HT-29 (cell line): ENCODE data around the gene VPS51. TPM values are rescaled to one million over a fixed set of nuclear protein-coding genes. Genes with fewer than 3 reads are reported as not detected.
"Not testable (repeated sequence)": the region's sequence is repeated elsewhere in the genome, so short reads cannot be mapped to it uniquely, and the experiment has no call there.

Experiments used
- DNase-seq: peaks from one replicate; pipeline ENCODE4 v3.0.0-alpha.2; 2015; ENCODE audit warnings: low spot score
- total RNA-seq: library from RNA; depleted of rRNA; stranded (reverse); fragments of >200 nt; shearing (Covaris generic); gene quantifications from 2 replicates; pipeline ENCODE4 v1.2.3, GENCODE V29; 2014

The VPS51 gene
- total RNA-seq, 1 experiment from 2014 or later: 628 TPM

DNA sequence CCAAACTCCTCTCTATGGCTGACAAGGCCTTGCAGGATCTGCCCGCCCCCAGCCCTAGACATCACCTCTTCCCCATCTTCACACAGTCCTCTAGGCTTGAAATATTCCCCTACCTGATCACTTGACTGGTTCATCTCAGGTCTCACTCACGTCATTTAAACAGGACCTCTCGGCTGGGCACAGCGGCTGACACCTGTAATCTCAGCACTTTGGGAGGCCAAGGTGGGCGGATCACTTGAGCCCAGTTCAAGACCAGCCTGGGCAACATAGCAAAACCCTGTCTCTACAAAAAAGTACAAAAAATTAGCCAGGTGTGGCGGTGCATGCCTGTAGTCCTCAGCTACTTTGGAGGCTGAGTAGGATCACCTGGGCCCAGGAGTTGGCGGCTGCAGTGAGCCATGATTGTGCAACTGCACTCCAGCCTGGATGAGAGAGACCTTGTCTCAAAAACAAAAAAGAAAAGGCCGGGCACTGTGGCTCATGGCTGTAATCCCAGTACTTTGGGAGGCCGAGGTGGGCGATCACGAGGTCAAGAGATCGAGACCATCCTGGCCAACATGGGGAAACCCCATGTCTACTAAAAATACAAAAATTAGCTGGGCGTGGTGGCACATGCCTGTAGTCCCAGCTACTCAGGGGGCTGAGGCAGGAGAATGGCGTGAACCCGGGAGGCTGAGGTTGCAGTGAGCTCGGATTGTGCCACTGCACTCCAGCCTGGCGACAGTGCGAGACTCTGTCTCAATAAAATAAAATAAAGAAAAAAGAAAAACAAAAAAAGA lies 23.1 kb downstream of the VPS51 start:
- DNase-seq: not testable (repeated sequence)

DNA sequence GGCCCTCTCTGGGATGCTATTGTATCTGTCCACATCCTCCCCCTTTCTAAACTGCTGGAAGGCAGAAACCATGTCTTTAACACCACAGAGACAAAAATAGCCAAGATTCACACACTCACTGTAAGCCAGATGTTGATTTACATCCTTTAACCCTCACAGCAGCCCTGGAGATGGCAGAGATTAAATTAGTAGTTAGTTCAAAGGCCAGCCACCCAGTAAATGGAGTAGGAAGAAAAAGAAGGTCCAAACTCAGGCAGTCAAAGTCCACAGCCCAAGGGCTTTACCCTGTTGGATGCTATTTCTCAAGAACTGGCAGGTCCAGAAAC lies 23.6 kb downstream of the VPS51 start:
- no peak for DNase-seq

DNA sequence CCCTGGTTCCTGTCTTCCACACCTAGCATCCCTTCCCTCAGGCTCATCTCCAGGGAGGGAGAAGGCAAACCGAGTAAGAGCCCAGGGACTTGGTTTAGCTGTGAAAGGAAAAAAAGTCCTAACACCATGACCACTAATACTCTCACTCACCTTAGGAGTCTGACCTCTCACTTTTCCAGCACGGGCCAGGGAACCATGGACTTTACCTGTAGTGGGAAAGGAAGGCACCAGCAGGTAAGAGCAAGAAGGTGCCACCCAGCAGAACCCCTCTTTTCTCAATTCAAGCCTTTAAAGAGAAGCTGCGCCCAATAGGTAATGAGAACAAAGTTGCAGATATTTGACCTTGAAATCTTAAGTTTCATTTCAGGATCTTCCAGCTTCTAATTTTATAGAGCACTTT lies 24.8 kb downstream of the VPS51 start:
- DNase-seq: no peak

DNA sequence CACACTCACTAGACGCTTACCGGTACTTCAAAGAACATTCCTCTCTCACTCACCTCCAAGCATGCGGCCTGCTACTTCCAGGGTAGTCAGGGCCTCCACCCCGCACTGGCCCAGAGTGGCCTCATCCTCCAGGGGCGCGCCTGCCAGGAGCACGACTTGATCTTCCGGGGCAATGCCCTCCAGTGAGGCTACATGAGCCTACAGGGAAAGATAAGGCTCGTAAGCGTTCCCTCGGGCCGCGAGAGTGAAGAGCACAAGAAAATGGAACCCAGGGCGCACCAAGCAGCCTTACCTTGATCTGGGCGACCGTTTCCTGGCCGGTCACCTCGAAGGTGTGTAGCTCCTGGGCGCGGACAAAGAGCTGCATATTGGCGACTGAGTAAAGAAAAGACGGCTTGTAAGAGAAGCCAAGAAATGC lies 25.4 kb downstream of the VPS51 start:
- peak; percentile 52 for DNase-seq

DNA sequence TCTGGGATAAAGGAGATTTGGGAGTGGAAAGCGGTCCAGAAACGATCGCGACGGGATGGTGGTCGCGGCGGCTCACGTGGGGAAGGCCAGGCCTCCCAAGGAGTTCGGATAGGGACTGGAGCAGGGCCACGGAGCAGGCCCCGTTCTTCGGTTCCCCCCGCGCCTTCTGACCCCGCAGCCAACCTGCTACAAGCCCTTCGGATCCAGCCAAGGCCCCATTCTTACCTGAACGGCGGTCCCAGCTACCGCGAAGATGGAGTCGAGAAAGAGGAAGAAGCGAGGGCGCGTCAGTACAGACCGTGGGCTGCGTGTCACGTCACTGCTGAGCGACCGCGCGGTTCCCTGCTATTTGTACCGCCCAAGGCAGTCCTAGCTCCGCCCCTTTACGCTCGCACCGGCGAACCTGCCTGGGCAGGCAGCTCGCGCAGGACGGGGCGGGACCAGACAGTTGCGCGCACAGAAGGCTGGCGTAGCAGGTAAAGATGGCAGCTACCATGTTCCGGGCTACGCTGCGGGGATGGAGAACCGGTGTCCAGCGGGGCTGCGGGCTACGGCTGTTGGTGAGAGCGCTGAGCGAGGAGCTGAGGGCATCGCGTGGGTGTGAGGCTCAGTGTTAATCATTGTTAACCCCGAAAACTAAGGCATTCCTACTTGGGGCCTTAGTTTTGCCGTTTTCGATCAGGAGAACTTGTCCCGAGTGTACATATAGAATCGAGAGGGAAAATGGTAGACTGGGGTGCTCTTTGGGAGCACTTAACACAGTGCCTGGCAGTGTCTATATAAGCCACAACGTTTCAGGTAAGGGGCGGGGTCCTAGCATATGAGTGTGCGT lies 26.1 kb downstream of the VPS51 start, which contains the start of the genes FAU and MRPL49:
Gene FAU (minus strand): TSS at position 270 of the 832 bp plus-strand sequence. CDS start 321 bp downstream, outside the sequence.
Gene MRPL49 (plus strand): TSS at position 457 of the 832 bp plus-strand sequence. CDS start 26 bp downstream, at position 483.
- DNase-seq: peak; percentile 99

DNA sequence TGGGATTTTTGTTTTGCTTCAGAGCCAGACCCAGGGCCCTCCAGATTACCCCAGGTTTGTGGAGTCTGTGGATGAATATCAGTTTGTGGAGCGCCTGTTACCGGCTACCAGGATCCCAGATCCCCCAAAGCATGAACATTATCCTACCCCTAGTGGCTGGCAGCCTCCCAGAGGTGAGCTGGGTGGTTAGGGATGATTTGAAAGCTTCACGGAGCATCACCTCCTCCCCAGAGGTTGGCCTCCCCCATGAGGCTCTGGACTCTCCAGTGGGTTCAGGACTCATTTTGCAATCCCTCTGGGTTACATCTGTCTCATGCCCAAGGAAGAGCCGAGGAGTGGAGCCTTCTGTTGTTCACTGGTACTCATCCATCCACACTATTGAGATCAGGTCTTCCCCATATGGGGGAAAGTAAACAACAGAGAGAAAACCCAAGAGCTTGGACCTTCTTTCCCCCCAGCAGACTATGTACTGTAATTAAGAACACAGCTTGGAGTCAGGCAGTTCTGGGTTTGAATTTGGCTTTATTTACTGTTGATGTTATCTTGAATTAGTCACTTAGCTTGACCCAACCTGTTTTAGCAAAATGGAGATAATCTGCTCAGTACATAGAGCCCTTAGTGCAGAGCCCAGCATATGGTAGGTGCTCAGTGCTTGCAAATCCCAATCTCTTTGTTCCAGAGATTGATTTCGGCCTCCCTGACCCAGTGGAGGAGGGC lies 28.6 kb downstream of the VPS51 start:
- DNase-seq: no peak

DNA sequence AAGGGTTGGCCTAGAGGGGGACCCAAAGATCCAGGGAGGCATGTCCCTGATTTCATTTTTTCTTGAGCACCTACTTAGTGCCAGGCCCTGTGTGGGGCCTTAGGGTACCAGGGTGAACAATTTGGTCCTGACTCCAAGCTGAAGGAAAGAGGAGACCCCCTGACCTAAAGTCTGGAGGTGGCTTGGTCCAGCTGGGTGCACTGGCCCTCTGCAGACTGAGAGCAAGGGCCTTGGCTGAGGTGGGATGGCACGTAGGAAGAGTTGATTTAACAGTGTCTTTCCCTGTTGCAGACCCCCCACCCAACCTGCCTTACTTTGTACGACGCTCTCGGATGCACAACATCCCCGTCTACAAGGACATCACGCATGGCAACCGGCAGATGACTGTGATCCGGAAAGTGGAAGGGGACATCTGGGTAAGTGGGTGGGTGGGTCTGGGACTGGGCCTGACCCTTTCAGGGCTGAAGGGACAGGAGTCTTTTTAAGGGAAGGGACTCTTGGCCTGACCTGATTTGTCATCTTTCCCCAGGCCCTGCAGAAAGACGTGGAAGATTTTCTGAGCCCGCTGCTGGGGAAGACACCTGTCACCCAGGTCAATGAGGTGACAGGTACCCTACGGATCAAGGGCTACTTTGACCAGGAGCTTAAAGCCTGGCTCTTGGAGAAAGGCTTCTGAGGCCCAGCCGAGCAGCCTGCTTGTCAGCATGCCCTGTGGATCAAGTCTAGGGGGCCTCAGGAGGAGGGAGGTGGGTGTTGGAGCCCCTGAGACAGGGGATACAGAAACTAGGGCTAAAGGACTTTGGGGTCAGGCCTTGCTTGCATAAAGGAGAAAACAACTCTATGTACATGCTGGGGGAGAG lies 29.4 kb downstream of the VPS51 start:
- no peak for DNase-seq

DNA sequence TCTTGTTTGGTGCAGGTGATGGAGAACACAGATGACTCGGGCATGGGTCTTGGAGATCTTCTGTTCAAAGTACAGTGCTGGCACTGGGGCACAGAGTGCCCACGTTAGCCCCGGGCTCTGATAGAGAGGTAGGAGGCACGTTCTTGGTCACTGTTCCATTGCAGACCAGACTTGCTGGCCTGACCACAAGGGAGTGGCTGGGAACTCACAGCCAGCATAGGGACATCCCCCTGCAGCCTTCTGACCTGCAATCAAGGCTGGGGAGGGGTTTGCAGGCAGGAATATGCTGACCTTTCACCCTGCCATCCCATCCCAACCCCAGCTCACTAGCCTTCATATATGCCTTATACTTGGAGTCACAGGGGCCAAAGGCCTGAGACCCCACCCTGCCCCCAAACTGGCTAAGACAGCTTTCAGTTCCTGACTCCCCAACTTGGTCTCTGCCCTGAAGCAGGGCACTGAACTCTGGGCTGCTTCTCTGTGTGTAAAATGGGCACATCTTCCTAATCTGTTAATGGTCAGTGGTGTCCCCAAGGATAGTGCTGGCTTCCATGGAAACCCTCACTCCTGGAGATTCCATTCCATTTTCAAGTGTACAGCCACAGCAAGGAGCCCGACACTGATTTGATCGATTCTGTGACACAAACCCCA lies 30.7 kb downstream of the VPS51 start:
- DNase-seq: no peak

DNA sequence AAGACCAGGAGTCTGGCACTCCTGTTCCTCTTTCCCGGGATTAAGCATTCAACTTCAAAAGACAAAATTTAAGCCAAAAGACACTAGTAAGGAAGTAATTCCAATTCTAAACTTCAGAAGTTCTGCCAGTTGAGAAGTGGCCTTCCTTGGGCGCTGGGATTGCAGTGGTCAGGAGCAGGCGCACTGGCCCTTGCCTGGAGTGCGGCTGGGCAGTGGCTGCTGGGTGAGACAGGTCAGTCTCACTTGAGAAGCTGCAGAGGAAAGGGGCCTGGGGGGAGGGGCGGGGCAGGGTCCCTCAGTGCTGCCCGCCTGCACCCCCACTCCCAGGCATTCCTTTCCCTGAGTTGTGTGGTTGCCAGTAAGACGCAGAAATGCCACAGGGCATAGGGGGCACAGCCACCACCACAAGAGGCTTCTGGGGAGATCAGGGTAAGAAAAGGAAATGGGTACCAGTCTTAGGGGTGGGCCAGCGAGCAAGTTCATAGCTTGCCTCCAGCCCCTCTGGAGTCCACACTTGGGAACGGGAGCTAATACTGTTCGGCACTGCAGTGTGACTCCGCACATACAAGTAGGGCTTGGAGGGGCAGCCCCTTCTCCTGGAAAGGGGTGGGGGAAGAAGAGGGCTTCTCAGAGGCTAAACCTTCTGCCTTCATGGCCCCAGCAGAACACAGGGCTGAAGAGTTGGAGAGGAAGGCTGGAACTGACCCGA lies 31.6 kb downstream of the VPS51 start:
- DNase-seq: no peak

DNA sequence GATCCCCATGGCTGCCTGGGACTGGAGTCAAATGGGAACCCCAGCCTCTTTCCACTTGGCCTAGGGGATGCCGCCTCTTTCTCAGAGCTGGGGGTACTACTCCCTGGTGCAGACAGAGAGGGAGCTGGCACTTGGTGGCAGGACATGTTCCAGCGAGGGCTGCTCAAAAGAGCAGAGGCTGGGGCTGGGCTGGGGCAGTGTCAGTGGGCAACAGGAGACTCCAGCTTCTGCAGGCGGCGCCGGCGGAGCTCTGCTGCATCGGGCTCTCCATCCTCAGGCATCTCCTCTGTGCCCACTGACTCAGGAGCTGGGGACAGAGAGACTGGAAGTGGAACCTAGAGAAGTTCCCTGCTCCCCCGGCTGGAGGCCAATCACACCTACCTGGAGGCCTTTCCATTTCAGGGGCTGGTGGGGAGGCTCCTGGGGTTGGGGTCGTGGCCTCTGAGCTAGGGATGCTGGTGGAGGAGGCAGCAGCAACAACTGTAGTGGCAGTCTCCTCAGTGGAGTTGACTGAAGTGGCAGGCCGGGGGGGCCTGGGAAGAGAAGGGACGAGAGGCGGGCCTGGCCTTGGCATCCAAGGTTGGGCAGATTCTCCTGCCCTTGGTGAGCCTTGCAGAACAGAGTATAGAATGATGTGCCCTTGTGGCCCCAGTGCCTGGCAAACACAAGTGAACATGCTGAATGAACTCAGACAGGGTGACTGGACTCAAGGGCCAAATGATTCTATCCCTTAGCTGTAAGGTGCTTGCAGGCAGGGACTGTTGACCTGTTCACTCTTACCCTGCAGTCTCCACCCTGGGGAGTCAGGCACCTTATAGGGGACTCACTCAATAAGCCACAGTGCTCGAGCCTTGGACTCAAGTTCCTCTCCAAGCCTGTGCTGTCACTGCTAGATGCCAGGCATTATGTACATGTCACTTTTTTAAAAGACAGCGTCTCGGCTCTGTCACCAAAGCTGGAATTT lies 32.5 kb downstream of the VPS51 start:
- DNase-seq: no peak

DNA sequence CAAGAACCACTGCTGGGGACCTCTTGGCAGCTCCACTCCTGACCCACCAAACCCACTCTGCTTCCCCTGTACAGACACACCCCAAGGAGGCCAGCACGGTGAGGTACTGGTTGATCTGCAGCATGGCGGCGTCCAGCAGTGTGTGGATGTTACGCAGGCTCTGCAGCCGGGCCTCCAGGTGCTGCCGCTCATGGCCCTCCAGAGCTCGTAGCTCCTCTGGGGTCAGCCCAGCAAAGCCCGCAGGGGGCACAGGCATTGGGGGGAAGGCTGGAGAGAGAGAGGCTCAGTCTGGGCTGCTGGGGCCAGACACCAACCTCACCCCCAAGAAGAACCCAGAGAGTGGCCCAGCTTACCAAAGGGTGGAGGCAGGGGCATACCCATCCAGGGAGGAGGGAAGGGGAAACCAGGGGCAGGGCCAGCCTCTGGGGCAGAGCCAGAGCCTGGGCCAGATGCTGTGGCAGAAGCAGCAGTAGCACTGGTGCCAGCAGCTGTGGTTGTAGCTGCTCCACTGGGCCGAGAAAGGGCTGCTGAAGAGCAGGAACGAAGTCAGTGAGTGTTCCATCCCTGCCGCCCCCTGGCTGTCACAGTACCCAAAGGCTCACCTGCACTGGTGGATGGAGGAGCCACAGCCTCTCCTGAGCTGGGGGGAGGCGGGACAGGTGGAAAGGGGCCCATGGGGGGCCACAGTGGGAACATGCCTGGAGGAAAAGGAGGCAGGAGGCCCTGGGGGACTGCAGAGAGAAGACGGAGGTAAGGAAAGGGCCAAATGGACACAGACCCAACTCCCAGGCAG lies 33.8 kb downstream of the VPS51 start:
- no peak for DNase-seq

DNA sequence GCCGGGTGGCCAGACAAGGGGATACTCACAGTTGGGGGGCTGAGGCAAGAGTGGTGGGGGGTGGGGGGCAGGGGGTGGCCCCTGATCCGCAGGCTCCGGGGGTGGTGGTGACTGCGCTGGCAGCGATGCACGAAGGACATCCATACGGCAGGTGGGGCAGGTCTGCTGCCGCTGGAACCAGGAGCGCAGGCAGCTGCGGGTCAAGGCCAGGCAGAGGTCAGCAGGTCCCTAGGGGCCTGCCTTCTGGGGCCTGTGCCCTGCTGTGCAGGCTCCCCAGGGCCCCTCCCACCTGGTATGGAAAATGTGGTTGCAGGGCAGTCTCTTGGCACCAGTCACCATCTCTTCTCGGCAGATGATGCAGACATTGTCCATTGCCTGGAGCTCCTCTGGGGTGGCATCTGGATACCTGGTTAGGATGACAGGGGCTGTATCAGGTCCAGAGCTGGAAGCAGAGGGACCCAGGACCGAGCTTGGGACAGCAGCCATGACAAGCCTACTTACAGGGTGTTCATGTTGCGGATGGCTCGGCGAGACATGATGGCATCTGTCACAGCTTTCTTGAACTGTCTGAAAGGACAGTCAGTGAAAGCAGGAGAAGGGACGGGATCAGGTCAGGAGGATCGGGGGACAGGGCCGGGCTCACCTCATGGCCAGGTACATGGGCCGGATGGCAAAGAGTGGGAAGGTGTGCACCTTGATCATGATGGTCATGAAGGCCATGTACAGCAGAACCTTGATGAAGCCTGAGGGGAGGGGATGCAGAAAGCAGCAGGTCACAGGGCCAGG lies 34.8 kb downstream of the VPS51 start:
- DNase-seq: no peak

DNA sequence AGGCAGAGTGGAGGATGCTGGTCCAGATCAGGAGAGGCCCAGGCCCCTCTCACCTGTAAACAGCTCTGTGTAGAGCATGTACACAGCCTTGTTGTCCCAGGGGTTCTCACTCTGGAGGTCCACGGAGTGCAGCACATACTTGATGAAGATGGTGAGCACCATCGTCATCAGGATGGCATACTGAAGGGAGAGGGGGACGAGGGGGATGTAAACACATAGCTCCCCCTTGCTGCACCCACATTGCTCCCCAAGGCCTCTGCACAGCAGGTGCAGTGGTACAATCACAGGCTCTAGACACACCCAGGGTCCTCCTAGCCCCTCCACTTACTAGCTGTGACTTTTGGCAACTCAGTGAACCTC lies 35.4 kb downstream of the VPS51 start:
- no peak for DNase-seq

DNA sequence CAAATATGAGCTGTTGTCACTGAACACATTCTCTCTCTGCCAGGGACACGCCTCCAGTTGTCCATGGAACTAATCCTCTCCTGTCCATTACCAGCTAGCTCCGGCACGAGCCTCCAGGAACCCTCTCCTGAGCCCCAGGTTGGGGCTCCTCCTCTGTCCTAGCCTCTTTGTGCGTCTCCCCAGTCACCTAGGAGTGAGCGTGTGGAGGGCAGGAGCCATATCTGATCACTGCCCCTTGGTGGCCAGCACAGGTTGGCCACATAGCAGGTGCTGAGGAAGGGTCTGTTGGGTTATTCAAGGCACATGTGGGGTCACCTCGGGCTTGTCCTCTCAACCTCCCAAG lies 35.9 kb downstream of the VPS51 start:
- DNase-seq: no peak

DNA sequence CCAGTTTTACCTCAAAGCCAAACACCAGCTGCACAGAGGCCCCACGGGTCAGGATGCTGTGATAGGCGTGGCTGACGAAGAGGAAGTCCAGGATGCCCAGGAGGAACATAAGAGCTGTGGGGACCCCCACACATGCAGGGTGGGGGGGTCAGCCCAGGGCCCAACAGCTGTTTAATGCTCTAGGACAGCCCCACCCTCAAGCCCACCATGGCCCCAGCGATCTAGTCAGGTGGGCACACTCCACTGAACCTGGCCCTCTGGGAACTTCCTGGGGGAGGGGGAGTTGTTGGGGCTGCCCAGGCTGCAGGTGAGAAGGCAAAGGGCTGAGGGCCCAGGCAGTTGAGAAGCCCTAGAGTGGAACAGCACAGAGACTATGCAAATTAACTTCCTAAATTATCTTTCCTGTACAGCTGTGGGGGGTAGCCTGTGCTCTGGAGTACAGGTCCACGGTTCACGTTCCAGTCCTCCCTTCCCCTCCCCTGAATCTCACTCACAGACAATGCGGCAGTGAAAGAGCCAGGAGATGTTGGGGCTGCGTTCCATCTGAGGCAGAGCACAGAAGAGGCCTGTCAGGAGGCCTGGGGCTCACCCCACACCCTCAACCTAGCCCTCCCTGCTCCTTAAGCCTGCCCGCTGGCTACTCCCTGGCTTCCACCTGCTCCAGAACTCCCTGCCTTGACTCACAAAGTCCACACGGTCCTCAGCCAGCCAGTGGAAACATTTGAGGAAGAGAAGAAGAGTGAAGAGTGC lies 36.4 kb downstream of the VPS51 start:
- DNase-seq: no peak

DNA sequence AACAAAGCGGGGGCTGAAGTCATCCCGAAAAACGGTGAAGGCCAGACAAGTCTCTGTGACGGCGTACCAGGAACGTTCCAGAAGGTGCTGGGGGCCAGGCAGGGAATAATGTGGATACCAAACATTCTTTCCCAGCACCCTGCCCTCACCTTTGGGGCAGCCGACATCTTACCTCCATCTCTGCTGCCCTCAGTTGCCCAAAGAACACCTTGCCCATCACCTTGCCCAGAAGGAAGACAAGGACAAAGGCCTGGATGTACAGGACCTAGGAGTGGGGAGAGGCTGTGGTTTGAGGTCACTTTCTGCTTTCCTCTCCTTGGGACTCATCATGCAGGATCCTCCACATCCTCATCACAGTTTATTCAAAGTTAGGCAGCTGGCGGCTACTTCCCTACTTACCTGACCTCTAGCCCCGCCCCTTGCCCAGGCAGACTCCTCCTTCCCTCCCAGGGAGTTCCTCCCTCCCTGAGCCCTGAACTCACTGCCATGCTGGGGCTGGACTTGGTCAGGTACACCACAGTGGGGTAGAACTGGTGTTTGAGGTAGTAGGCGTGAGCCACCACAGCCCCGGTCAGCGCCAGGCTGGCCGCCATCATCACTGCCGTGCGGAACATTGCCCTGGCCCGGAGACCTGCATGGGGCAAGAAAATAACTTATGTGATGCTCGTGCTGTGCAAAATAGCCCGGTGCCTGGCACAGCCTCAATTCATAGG lies 37.1 kb downstream of the VPS51 start:
- peak; percentile 75 for DNase-seq
